ENCODE measurements around the gene NRAP. TPM values are rescaled to one million over a fixed set of nuclear protein-coding genes. Genes with fewer than 3 reads are reported as not detected.

NRAP gene
- total and polyA plus RNA-seq, 10 of the 15 experiments (the other 5 are each of a cell fraction or from before 2014, with no cell fraction given): not detected

GRCh38 chr10:113573368-113573767, 90.5 kb downstream of the NRAP start (continued):
- no peak for TF ChIP-seq NFYB (IDR thresholded peaks at IDR 0.05; ENCODE audit: insufficient read depth, low read depth, low read length)
- no peak for TF ChIP-seq CREM (IDR thresholded peaks at IDR 0.05; ENCODE audit: low read depth)
- no peak for TF ChIP-seq RFX5 (IDR thresholded peaks at IDR 0.05; ENCODE audit: low read depth, low read length)
- TF ChIP-seq CTCF (IDR thresholded peaks at IDR 0.05 in 2 of 3, conservative IDR thresholded peaks at IDR 0.05 in 1 of 3; ENCODE audit: control insufficient read depth in 2 of 3, extremely low read depth in 1 of 3, insufficient read depth in 1 of 3, low read depth in 3 of 3, low read length in 3 of 3): no peak
- TF ChIP-seq ESRRA (IDR thresholded peaks at IDR 0.05; ENCODE audit: low read length): no peak
- no peak for TF ChIP-seq PAX5 (IDR thresholded peaks at IDR 0.05; ENCODE audit: borderline replicate concordance, low read depth, low read length)
- no peak for TF ChIP-seq BCL3 (IDR thresholded peaks at IDR 0.05; ENCODE audit: borderline replicate concordance, insufficient read depth, low read depth, low read length, poor library complexity, severe bottlenecking)
- no peak for TF ChIP-seq ATF7 (IDR thresholded peaks at IDR 0.05; ENCODE audit: low read depth)

- Histone ChIP-seq H3K4me2 (ENCODE audit: control insufficient read depth, insufficient read depth) (no peak overlapping the region), H3K4me3 (no peak overlapping the region), H3K9me3 (replicated peaks; ENCODE audit: control insufficient read depth, insufficient read depth, low read length) (no peaks in the 10 kb centered on the region), H4K20me1 (ENCODE audit: control insufficient read depth, insufficient read depth) (no peaks in the 10 kb centered on the region), H2AFZ (ENCODE audit: control insufficient read depth, low read depth, low read length) (no peak overlapping the region), H3K27me3 (replicated peaks in 1 of 2; ENCODE audit: control insufficient read depth in 2 of 2, insufficient read depth in 2 of 2, low read length in 1 of 2) (peaks cover 0 to 3% of the 10 kb centered on the region in 2 experiments; a peak in 2 of 4 replicates), H3K4me1 (ENCODE audit: control insufficient read depth, insufficient read depth, low read length) (no peaks in the 10 kb centered on the region), H3K36me3 (ENCODE audit: control insufficient read depth in 2 of 2, insufficient read depth in 2 of 2, low read length in 1 of 2) (no peaks in the 10 kb centered on the region), H3K27ac (ENCODE audit: control insufficient read depth, insufficient read depth) (no peak overlapping the region), H3K9ac (ENCODE audit: control insufficient read depth, insufficient read depth, low read length) (no peak overlapping the region), H3K79me2 (ENCODE audit: control insufficient read depth, insufficient read depth, low read length) (no peaks in the 10 kb centered on the region)
- ATAC-seq (no peak), DNase-seq (ENCODE audit: low read depth, low spot score) (no peak), FAIRE-seq (no peak)
- in situ Hi-C loops (cut with MboI): no loop called here
- CTCF ChIA-PET: interaction anchor here (1.5 kb wide), 1 partner anchor 9 kb away, joined by 6 read pairs; no protein-coding TSS in a partner anchor
- POLR2A ChIA-PET: no interaction called here
- intact Hi-C loops (cut with micrococcal nuclease; ENCODE audit: unreplicated experiment): no loop called here
- SMC1A ChIA-PET (ENCODE audit: uncharacterized antibody, unreplicated experiment): no interaction called here
- RAD21 ChIA-PET (ENCODE audit: unreplicated experiment): no interaction called here
- TF ChIP-seq CBFB (IDR thresholded peaks at IDR 0.05; ENCODE audit: low read depth) (no peak), IRF4 (IDR thresholded peaks at IDR 0.05; ENCODE audit: low read depth, low read length) (no peak)
- no TSS peak for BruUV-seq (replicated peaks)
- 25% methylated on average over 11 of the region's 11 CpGs for WGBS (ENCODE audit: insufficient coverage, insufficient replicate concordance, low lambda C conversion rate, missing lambda C conversion rate)
Observed at GRCh38 chr10:113572520-113573290, 91.1 kb downstream of the NRAP start.

All from GM12878 (cell line).